AG04449 (cell line): Measurements from ENCODE around the gene DENND1A.

ENCODE experiments used
- CTCF ChIA-PET: fragments of 350-600 bp; formaldehyde crosslinking; extraction: SDS; loops from one replicate; lab custom pipeline; 2021; ENCODE audit warnings: antibody characterized with exemption; lab: Yijun Ruan, JAX
- POLR2A ChIA-PET: fragments of 400-600, 350-600 bp; formaldehyde crosslinking; extraction: SDS; loops from one replicate; lab custom pipeline; 2020; ENCODE audit warnings: antibody characterized with exemption, inconsistent platforms; lab: Yijun Ruan, JAX
- DNase-seq: peaks from one replicate; pipeline ENCODE4 v3.0.0-alpha.2; 2010; ENCODE audit warnings: low read depth, low spot score
- H3K4me3 ChIP-seq: 2 replicates; pipeline ENCODE4 v1.5.1; 2011; ENCODE audit warnings: low read depth, mild to moderate bottlenecking, control low read depth, low read length
- CTCF ChIP-seq: IDR thresholded peaks from one replicate; pipeline ENCODE4 v1.5.1; 2011; ENCODE audit warnings: mild to moderate bottlenecking, moderate library complexity, low read length, control low read depth, inconsistent platforms; ENCODE audit not compliant: insufficient read depth; ENCODE audit errors: missing control alignments

The DENND1A gene

GRCh38 chr9:123390337-123391135 is 539.4 kb downstream of the DENND1A start:
- H3K4me3 ChIP-seq: no peak overlapping the region
- ChIA-PET CTCF (interaction anchor here (1.0 to 1.3 kb wide), 2 partner anchors 9 to 40 kb away, joined by 3 read pairs; no protein-coding TSS in a partner anchor), POLR2A (no interaction called here)
- no peak for TF ChIP-seq CTCF
- no peak for DNase-seq

- TF ChIP-seq CTCF: no peak
- no peak overlapping the region for H3K4me3 ChIP-seq
- ChIA-PET POLR2A (no interaction called here), CTCF (no interaction called here)
- DNase-seq: no peak
Measured at GRCh38 chr9:123389698-123390097, 540.2 kb downstream of the DENND1A start.

- CTCF ChIA-PET: interaction anchor here (1.0 to 10.1 kb wide), 3 partner anchors 12 to 36 kb away, joined by 4 to 217 read pairs (median 11); partner anchors contain the start of gene CRB2
- POLR2A ChIA-PET: no interaction called here
Measured at GRCh38 chr9:123389070-123389469, 540.9 kb downstream of the DENND1A start.

GRCh38 chr9:123387686-123388085 is 542.2 kb downstream of the DENND1A start:
- no peak for DNase-seq
- CTCF ChIA-PET: interaction anchor here (0.8 to 10.1 kb wide), 9 partner anchors 9 to 307 kb away, joined by 3 to 217 read pairs (median 6); partner anchors contain the start of gene CRB2
- POLR2A ChIA-PET: no interaction called here
- TF ChIP-seq CTCF: no peak
- no peak overlapping the region for H3K4me3 ChIP-seq

More at GRCh38 chr9:123389070-123389469, 540.9 kb downstream of the DENND1A start:
- DNase-seq: no peak
- no peak for TF ChIP-seq CTCF
- H3K4me3 ChIP-seq: no peak overlapping the region

GRCh38 chr9:123383512-123384170 is 546.3 kb downstream of the DENND1A start:
- TF ChIP-seq CTCF: no peak

More at GRCh38 chr9:123383512-123384170, 546.3 kb downstream of the DENND1A start:
- no peak overlapping the region for H3K4me3 ChIP-seq
- POLR2A ChIA-PET: no interaction called here
- CTCF ChIA-PET: interaction anchor here (0.7 to 10.1 kb wide), 3 partner anchors 23 to 31 kb away, joined by 4 to 217 read pairs (median 15); partner anchors contain the start of gene CRB2
- DNase-seq: no peak
